Panc1 (cell line): ENCODE data around the gene TP53RK.
A peak's percentile ranks its signal among the peaks of the same experiment; 100 is the strongest.

Experiments used
- CTCF ChIP-seq: fragments of 450-650 bp; IDR thresholded peaks from 2 replicates; pipeline ENCODE4 v1.5.1; 2017; ENCODE audit warnings: mild to moderate bottlenecking
- SIN3A ChIP-seq: IDR thresholded peaks from 2 replicates; pipeline ENCODE4 v1.6.1; 2012; ENCODE audit warnings: low read depth, mild to moderate bottlenecking, low read length, moderate library complexity, borderline replicate concordance; ENCODE audit not compliant: insufficient read depth
- TF ChIP-seq, protein P1 (sequence below), 2 experiments: IDR thresholded peaks; 2 replicates each; pipeline ENCODE4 v1.6.1; 2011 to 2012; ENCODE audit warnings: low read depth in 2 of 2, control low read depth in 1 of 2, low read length in 1 of 2, mild to moderate bottlenecking in 1 of 2, moderate library complexity in 1 of 2; ENCODE audit not compliant: insufficient read depth in 1 of 2

DNA sequence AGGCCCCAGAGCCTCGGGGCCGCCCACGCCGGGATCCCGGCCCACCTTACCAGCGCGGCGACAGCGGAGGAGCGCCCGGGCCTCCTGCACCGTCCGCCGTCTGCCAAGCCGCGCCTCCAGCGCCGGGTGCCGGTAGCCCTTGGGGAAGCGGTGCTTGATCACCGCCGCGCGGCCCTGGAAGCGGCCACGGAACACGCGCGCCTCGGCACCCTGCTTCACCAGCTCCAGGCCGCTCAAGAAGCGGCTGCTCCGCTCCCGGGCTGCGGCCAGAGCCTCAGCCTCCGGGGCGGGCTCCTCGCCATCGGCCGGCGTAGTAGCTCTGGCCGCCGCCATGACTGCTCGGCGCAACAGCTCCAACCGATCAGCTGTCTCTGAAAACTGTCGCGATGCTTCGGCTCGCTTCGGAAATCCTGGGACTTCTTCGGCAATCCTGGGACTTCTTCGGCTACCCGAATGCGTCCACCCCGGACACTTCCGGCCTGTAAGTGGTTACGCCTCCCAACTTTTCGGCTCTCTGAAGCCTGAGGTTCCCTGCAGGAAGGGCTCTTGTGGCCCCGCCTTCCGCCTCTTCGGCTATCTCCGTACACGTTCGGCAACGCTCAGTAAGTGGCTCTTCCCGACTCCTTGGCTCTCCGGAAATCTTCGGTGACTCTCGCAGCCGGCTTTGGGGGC lies at the start of gene TP53RK:
- TF ChIP-seq, protein P1, sequence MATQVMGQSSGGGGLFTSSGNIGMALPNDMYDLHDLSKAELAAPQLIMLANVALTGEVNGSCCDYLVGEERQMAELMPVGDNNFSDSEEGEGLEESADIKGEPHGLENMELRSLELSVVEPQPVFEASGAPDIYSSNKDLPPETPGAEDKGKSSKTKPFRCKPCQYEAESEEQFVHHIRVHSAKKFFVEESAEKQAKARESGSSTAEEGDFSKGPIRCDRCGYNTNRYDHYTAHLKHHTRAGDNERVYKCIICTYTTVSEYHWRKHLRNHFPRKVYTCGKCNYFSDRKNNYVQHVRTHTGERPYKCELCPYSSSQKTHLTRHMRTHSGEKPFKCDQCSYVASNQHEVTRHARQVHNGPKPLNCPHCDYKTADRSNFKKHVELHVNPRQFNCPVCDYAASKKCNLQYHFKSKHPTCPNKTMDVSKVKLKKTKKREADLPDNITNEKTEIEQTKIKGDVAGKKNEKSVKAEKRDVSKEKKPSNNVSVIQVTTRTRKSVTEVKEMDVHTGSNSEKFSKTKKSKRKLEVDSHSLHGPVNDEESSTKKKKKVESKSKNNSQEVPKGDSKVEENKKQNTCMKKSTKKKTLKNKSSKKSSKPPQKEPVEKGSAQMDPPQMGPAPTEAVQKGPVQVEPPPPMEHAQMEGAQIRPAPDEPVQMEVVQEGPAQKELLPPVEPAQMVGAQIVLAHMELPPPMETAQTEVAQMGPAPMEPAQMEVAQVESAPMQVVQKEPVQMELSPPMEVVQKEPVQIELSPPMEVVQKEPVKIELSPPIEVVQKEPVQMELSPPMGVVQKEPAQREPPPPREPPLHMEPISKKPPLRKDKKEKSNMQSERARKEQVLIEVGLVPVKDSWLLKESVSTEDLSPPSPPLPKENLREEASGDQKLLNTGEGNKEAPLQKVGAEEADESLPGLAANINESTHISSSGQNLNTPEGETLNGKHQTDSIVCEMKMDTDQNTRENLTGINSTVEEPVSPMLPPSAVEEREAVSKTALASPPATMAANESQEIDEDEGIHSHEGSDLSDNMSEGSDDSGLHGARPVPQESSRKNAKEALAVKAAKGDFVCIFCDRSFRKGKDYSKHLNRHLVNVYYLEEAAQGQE (IDR thresholded peaks at IDR 0.05; ENCODE audit: insufficient read depth in 1 of 2, low read depth in 2 of 2, low read length in 1 of 2), result no peak
- TF ChIP-seq CTCF (no peak), SIN3A (0 out of 2 replicates have a peak, but pooled peaks have one; percentile 70)
